GM18520 (cell line): Measurements from ENCODE around the gene CCDC107.

ENCODE experiments used
- ATAC-seq: cut with Tn5 transposase; IDR thresholded peaks from one replicate; pipeline ENCODE4 v1.9.1; 2021; ENCODE audit not compliant: unreplicated experiment

Gene CCDC107

DNA sequence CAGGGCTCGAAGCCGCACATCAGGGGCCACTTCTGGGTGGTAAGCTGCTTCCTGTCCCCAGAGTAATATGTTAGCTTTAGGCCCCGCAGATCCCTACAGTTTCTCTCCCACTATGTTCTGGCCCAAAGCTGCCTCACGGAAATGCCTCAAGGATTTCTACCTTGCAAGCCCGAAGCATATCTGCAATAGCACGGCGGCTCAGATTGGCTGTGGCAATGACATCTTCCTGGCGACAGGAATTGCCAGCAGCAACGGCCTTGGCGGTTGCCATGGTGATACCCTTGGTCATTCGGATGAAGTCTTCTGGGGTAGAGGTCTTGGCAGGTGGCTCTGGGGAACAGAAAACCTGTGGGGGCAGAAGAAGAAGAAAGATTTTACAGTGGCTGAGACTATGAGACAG, 41.9 kb downstream of the CCDC107 start:
- ATAC-seq = no peak

GRCh38 chr9:35700942-35701341, 42.9 kb downstream of the CCDC107 start:
- ATAC-seq = no peak

GRCh38 chr9:35702696-35703095, 44.6 kb downstream of the CCDC107 start:
- ATAC-seq = no peak

GRCh38 chr9:35703906-35704672, 46.0 kb downstream of the CCDC107 start:
- no peak for ATAC-seq

DNA sequence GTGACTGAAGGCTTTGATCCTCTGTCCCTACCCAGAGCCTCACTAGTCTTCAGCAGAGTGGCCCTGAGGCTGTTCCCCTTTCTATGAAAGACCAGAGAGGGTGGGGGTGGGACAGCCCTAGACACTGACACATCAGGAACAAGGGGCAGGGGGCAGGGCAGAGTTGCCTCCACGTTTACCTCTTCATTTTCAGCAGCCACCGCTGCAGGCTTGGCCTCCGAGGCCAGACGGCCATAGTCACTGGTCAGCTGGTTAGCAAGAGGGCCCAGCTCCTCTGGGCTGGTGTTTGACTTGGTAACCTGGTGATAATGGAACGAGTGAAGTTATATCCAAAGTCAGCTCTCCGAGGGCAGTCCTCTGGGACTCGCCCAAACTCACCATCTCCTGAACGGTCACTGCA, 47.3 kb downstream of the CCDC107 start:
- no peak for ATAC-seq

DNA sequence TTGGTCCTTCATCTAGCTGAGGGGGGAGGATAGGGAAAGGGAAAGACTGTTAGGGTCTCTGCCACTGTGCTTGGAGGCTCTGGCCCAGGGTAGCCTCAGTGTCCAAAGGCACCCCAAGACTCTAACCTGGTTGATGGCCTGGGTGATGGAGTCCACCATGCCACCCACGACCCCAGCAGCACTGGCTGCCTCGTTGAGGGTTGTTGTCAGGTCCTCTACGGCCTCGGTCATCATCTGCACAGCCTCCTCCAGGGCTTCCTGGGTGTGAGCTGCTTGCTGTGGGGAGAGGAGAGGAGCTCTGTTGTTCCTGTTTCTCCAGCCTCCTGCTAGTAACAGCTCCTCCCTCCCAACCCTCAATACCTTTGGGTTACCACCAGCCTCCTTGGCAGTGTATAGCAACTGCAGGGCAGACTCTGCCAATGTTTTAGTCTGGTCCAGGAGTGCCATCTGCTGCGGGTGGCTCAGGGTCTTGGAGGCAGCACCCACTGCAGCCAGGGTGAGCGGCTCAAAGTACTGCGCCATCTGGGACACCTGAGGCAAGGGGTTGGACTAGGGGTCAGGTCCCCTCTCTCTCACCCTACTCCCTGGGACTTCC, 47.8 kb downstream of the CCDC107 start:
- ATAC-seq = no peak

DNA sequence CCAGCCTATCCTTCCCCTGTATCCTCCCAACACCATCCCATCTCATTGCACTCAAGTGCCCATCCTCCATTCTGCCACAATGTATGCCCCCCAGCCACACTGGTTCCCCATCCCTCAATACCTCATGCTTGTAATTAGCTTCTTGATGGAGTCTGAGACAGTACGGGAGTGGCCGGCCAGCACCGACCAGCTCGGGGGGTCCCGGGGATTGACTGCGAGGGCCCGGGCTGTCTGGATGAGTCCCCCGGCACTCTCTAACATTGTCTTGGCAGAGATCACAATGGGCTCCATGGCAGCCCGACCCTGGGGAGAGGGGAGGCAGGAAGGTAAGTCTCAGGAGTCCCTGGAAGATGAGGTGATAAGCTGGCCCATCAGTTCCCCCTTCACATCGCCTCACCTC, 48.9 kb downstream of the CCDC107 start:
- no peak for ATAC-seq

GRCh38 chr9:35708146-35708545, 50.1 kb downstream of the CCDC107 start:
- ATAC-seq = no peak

DNA sequence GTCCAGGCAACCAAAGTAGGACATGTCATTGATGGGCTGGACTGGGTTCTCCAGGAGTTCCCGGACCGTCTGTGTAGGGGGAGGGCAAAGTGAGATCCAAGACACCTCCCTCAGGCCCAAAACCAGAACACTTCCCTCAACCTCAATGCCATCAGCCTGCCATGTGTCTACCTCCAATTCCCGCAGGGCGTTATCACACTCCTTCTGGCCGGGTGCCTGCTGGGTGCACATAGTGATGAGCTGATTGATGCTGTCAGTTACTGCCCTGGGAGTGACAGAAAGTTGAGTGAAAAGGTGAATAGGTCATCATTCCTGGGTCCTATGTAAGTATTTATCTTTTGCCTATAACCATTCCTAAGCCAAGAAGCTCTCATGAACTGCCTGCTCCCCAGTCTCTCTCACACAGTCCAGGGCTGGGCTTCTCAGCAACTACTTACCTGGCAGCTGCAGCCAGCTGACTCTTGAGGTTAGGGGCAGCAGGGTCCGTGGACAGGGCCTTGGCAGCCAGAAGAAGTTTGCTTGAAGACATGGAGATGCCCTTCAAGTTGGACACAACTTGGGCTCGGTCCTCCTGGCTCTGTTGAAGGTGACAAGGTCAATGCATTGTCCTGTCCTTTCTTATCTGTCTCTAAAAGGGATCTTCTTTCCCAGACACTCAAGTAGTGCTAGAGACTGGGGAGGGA, 52.9 kb downstream of the CCDC107 start:
- no peak for ATAC-seq
